Activated CD8-positive, alpha-beta T cell treated with anti-CD3 and anti-CD28 coated beads for 36 hours (primary cell): ENCODE results near the gene AGBL1. TPM values are rescaled to one million over a fixed set of nuclear protein-coding genes. Genes with fewer than 3 reads are reported as not detected.

Experiments used
- ATAC-seq: fragments of 200-7000 bp; cut with Tn5 transposase; one replicate; pipeline ENCODE4 v1.10.0; 2021; ENCODE audit warnings: mild to moderate bottlenecking, moderate library complexity
- CTCF ChIA-PET: fragments of 350-600 bp; sonication (Branson Sonifier 250); formaldehyde crosslinking; loops from one replicate; lab custom pipeline; 2021; ENCODE audit warnings: antibody characterized with exemption; lab: Charles Lee
- POLR2A ChIA-PET: fragments of 350-600 bp; sonication (Branson Sonifier 250); formaldehyde crosslinking; loops from one replicate; lab custom pipeline; 2021; ENCODE audit warnings: antibody characterized with exemption; lab: Charles Lee
- DNase-seq: peaks from one replicate; pipeline ENCODE4 v3.0.0-alpha.2; 2020
- H3K27ac Mint-ChIP-seq: one replicate; pipeline ENCODE4 v1.8.0; 2021; ENCODE audit warnings: mild to moderate bottlenecking, mixed read lengths
- H3K27me3 Mint-ChIP-seq: one replicate; pipeline ENCODE4 v1.8.0; 2021; ENCODE audit warnings: mixed read lengths
- H3K36me3 Mint-ChIP-seq: one replicate; pipeline ENCODE4 v1.8.0; 2021; ENCODE audit warnings: low read depth, mixed read lengths
- H3K4me1 Mint-ChIP-seq: one replicate; pipeline ENCODE4 v1.8.0; 2021; ENCODE audit warnings: low read depth, mixed read lengths
- H3K4me3 Mint-ChIP-seq: one replicate; pipeline ENCODE4 v1.8.0; 2021; ENCODE audit warnings: mild to moderate bottlenecking, moderate library complexity, mixed read lengths
- H3K9me3 Mint-ChIP-seq: one replicate; pipeline ENCODE4 v1.8.0; 2021; ENCODE audit warnings: mixed read lengths
- intact Hi-C: fragments of 100-400 bp; cut with micrococcal nuclease; formaldehyde crosslinking; loops from one replicate; pipeline ENCODE4 v1.10.0; 2022
- total RNA-seq, 2 experiments: library from RNA; stranded (reverse); gene quantifications; one replicate each; pipeline ENCODE4 v1.2.3, GENCODE V29; 2021
- TF ChIP-seq, protein P1 (sequence below): fragments of 200-600 bp; IDR thresholded peaks from one replicate; pipeline ENCODE4 v1.8.0; 2022; ENCODE audit warnings: antibody characterized with exemption, mild to moderate bottlenecking

Gene AGBL1
- total RNA-seq, 2 experiments from 2014 or later: not detected

DNA sequence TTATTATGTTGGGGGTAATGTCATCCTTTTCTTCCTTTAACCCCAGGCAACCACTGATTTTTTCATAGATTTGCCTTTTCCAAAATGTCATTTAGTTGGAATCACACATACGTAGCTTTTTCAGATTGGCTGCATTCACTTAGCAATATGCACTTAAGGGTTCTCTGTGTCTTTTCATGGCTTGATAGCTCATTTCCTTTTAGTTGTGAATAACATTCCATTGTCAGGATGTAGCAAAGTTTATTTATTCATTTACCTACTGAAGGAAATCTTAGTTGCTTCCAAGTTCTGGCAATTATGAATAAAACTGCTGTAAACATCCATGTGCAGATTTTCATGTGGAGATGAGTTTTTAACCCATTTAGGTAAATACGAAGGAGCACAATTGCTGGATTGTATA is 125.4 kb downstream of the AGBL1 start:
- ATAC-seq (no peak), DNase-seq (no peak)
- no peak overlapping the region for H3K4me3 Mint-ChIP-seq
- TF ChIP-seq, protein P1, sequence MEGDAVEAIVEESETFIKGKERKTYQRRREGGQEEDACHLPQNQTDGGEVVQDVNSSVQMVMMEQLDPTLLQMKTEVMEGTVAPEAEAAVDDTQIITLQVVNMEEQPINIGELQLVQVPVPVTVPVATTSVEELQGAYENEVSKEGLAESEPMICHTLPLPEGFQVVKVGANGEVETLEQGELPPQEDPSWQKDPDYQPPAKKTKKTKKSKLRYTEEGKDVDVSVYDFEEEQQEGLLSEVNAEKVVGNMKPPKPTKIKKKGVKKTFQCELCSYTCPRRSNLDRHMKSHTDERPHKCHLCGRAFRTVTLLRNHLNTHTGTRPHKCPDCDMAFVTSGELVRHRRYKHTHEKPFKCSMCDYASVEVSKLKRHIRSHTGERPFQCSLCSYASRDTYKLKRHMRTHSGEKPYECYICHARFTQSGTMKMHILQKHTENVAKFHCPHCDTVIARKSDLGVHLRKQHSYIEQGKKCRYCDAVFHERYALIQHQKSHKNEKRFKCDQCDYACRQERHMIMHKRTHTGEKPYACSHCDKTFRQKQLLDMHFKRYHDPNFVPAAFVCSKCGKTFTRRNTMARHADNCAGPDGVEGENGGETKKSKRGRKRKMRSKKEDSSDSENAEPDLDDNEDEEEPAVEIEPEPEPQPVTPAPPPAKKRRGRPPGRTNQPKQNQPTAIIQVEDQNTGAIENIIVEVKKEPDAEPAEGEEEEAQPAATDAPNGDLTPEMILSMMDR: no peak
- no peaks in the 10 kb centered on the region for H3K9me3 Mint-ChIP-seq
- ChIA-PET POLR2A (no interaction called here), CTCF (no interaction called here)
- no peaks in the 10 kb centered on the region for H3K27me3 Mint-ChIP-seq
- no peaks in the 10 kb centered on the region for H3K4me1 Mint-ChIP-seq
- H3K27ac Mint-ChIP-seq: no peak overlapping the region
- H3K36me3 Mint-ChIP-seq: no peaks in the 10 kb centered on the region
- intact Hi-C loops: no loop called here

GRCh38 chr15:86213420-86213819 is 133.7 kb downstream of the AGBL1 start:
- Mint-ChIP-seq H3K4me3 (no peak overlapping the region), H3K9me3 (peaks cover 13% of the 10 kb centered on the region), H3K4me1 (no peaks in the 10 kb centered on the region), H3K27ac (no peak overlapping the region), H3K36me3 (no peaks in the 10 kb centered on the region), H3K27me3 (peaks cover 6% of the 10 kb centered on the region)
- CTCF ChIA-PET: no interaction called here
- ATAC-seq (no peak), DNase-seq (no peak)
- POLR2A ChIA-PET: no interaction called here
- TF ChIP-seq, protein P1: no peak
- intact Hi-C loops: no loop called here

DNA sequence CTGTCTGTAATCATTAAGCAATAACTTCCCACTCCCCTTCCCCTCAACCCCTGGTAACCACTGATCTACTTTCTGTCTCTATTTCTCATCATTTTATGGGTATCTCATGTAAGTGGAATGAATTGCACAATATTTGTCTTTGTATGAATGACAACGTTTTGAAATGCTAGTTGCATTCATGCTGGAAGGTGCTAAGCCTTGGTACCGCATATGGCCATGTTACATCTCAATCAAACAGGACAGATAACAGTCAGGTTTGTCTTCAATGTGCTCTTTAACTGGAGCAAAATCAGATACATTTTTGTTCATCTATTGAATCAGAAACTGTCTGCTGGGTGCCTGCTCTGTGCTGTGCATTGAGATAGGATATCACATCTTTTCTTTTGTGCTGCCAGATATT is 134.2 kb downstream of the AGBL1 start:
- no peaks in the 10 kb centered on the region for H3K4me1 Mint-ChIP-seq
- H3K9me3 Mint-ChIP-seq: peaks cover 13% of the 10 kb centered on the region
- POLR2A ChIA-PET: no interaction called here
- DNase-seq: no peak
- no peaks in the 10 kb centered on the region for H3K36me3 Mint-ChIP-seq
- peaks cover 6% of the 10 kb centered on the region for H3K27me3 Mint-ChIP-seq
- H3K4me3 Mint-ChIP-seq: no peak overlapping the region
- TF ChIP-seq, protein P1: no peak
- no peak overlapping the region for H3K27ac Mint-ChIP-seq
- intact Hi-C loops: no loop called here
- no peak for ATAC-seq
- CTCF ChIA-PET: no interaction called here

DNA sequence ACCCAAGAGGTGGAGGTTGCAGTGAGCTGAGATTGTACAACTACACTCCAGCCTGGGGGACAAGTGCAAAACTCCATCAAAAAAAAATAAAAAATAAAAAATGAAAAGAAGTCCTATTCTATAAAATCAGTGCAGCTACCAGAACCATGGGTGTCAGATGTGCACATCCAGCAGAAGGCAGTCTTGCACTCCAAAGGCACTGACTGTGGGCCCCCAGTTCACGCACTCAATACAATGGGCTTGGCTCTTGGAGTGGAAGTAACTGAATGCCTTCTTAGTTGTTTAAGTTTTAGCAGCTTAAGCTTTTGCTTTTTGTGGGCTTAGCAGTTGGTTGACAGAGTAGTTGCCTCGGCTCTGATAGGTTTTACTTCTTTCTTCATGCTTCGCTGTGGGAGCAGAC is 141.4 kb downstream of the AGBL1 start:
- Mint-ChIP-seq H3K4me1 (no peaks in the 10 kb centered on the region), H3K4me3 (no peak overlapping the region), H3K9me3 (peaks cover 11% of the 10 kb centered on the region), H3K27ac (no peak overlapping the region), H3K36me3 (no peaks in the 10 kb centered on the region), H3K27me3 (peaks cover 11% of the 10 kb centered on the region)
- ChIA-PET POLR2A (no interaction called here), CTCF (no interaction called here)
- TF ChIP-seq, protein P1: no peak
- intact Hi-C loops: no loop called here
- ATAC-seq: no peak
- no peak for DNase-seq

DNA sequence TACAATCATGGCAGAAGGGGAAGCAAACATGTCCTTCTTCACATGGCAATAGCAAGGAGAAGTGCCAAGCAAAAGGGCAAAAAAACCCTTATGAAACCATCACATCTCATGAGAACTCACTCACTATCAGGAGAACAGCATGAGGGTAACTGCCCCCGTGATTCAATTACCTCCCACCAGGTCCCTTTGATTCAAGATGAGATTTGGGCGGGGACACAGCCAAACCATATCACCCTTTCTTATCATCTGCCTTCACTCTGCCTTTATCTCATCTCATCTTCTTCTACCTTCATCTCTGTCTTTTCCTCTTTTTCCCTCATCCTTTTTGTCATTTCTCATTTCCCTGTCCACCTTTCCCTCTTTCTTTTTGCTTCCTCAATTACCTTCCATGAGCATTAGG is 149.6 kb downstream of the AGBL1 start:
- DNase-seq (no peak), ATAC-seq (no peak)
- TF ChIP-seq, protein P1: no peak
- ChIA-PET POLR2A (no interaction called here), CTCF (no interaction called here)
- no peaks in the 10 kb centered on the region for H3K4me1 Mint-ChIP-seq
- intact Hi-C loops: no loop called here
- no peaks in the 10 kb centered on the region for H3K9me3 Mint-ChIP-seq
- H3K36me3 Mint-ChIP-seq: no peaks in the 10 kb centered on the region
- H3K27me3 Mint-ChIP-seq: peaks cover 21% of the 10 kb centered on the region
- no peak overlapping the region for H3K4me3 Mint-ChIP-seq
- no peak overlapping the region for H3K27ac Mint-ChIP-seq
